ENCODE data around the gene PHYHD1. TPM values are rescaled to one million over a fixed set of nuclear protein-coding genes. Genes with fewer than 3 reads are reported as not detected.

The PHYHD1 gene
- total and polyA plus RNA-seq, 2 donors (not counting 3 experiments of a cell fraction or from before 2014, with no cell fraction given) = 1.1 to 1.8 TPM

GRCh38 chr9:128916204-128916603 lies 4.6 kb upstream of the PHYHD1 start:
- Histone ChIP-seq H2AFZ (ENCODE audit: low read depth, low read length) (no peak overlapping the region), H3K36me3 (ENCODE audit: control insufficient read depth in 2 of 2, extremely low read depth in 1 of 2, insufficient read depth in 2 of 2, low read length in 2 of 2) (peaks cover 15 to 23% of the 10 kb centered on the region in 2 experiments), H3K27me3 (ENCODE audit: control insufficient read depth in 2 of 2, insufficient read depth in 2 of 2, low read length in 2 of 2) (no peaks in the 10 kb centered on the region), H3K9ac (replicated peaks; ENCODE audit: extremely low read depth, insufficient read depth, low read length) (no peak overlapping the region), H3K27ac (ENCODE audit: insufficient read depth, low read depth, low read length) (peak overlapping the region; percentile 30), H3K4me3 (replicated peaks in 1 of 3; ENCODE audit: insufficient read depth in 1 of 3, low read depth in 1 of 3, low read length in 3 of 3) (no peak overlapping the region), H3K9me3 (replicated peaks; ENCODE audit: control insufficient read depth, insufficient read depth, low read length) (no peaks in the 10 kb centered on the region), H3K4me2 (ENCODE audit: insufficient read depth, low read length) (no peak overlapping the region), H3K4me1 (ENCODE audit: control insufficient read depth, extremely low read depth, insufficient read depth, low read length) (peaks cover 69% of the 10 kb centered on the region), H3K9me1 (replicated peaks; ENCODE audit: control insufficient read depth, extremely low read depth, insufficient read depth, low read length) (no peaks in the 10 kb centered on the region), H4K20me1 (replicated peaks; ENCODE audit: control insufficient read depth, extremely low read depth, insufficient read depth, low read length) (no peaks in the 10 kb centered on the region), H3K79me2 (ENCODE audit: control insufficient read depth, insufficient read depth, low read length) (peaks cover 39% of the 10 kb centered on the region)
- DNase-seq (ENCODE audit: low read depth, low spot score) (no peak), FAIRE-seq (no peak)
- ChIA-PET POLR2A (no interaction called here), CTCF (interaction anchor here (0.7 to 1.8 kb wide), 4 partner anchors 11 to 54 kb away, joined by 4 to 5 read pairs (median 4); no protein-coding TSS in a partner anchor)
- dilution Hi-C loops (cut with MboI; ENCODE audit: extremely low pct_ligation_motif_present, low sequenced_read_pairs) = no loop called here
- intact Hi-C loops (cut with micrococcal nuclease) = no loop called here
- TF ChIP-seq EZH2 (IDR thresholded peaks at IDR 0.05; ENCODE audit: borderline replicate concordance, low read depth, low read length, severe bottlenecking) = no peak
- no peak for TF ChIP-seq MYC (IDR thresholded peaks at IDR 0.05; ENCODE audit: low read depth, low read length)
- TF ChIP-seq POLR2A (IDR thresholded peaks at IDR 0.05; ENCODE audit: low read depth, low read length) = no peak
- no peak for TF ChIP-seq MAX (IDR thresholded peaks at IDR 0.05; ENCODE audit: insufficient read depth, insufficient read length)
- no peak for TF ChIP-seq CTCF (IDR thresholded peaks at IDR 0.05; ENCODE audit: extremely low read depth in 1 of 2, insufficient read depth in 1 of 2, low read depth in 1 of 2, low read length in 2 of 2)
- TF ChIP-seq FOS (IDR thresholded peaks at IDR 0.05; ENCODE audit: borderline replicate concordance, insufficient read depth, low read length) = no peak
- TF ChIP-seq GATA2 (IDR thresholded peaks at IDR 0.05; ENCODE audit: insufficient read depth, insufficient read length, low read depth, low read length) = no peak
- no peak for TF ChIP-seq JUN (IDR thresholded peaks at IDR 0.05; ENCODE audit: borderline replicate concordance, insufficient read depth, insufficient read length, low read depth)
- TF ChIP-seq POLR2AphosphoS5 (IDR thresholded peaks at IDR 0.05; ENCODE audit: insufficient read depth, low read depth, low read length) = no peak
- no TSS peak for BruUV-seq (replicated peaks)
